H9 (cell line): ENCODE data around the gene HAND1. TPM values are rescaled to one million over a fixed set of nuclear protein-coding genes. Genes with fewer than 3 reads are reported as not detected.

Experiments used
- DNase-seq: peaks from one replicate; pipeline ENCODE4 v3.0.0-alpha.2; 2017
- H2AFZ ChIP-seq: one replicate; pipeline ENCODE4 v1.6.1; 2013; ENCODE audit warnings: mild to moderate bottlenecking, low read length, control low read depth, moderate library complexity
- H2AK5ac ChIP-seq: 2 replicates; pipeline ENCODE4 v1.6.1; 2013; ENCODE audit warnings: low read length, control low read depth, mixed read lengths; ENCODE audit not compliant: insufficient read length
- H2BK120ac ChIP-seq: one replicate; pipeline ENCODE4 v1.6.1; 2013; ENCODE audit warnings: low read depth, mild to moderate bottlenecking, low read length, control low read depth, inconsistent platforms; ENCODE audit not compliant: poor library complexity, severe bottlenecking
- H2BK12ac ChIP-seq: 2 replicates; pipeline ENCODE4 v1.6.1; 2013; ENCODE audit warnings: low read length, control low read depth, mixed read lengths, low read depth; ENCODE audit not compliant: insufficient read length
- H2BK15ac ChIP-seq: 2 replicates; pipeline ENCODE4 v1.6.1; 2013; ENCODE audit warnings: low read depth, low read length, control low read depth
- H2BK20ac ChIP-seq: one replicate; pipeline ENCODE4 v1.6.1; 2013; ENCODE audit warnings: low read depth, mild to moderate bottlenecking, low read length, control low read depth, inconsistent platforms; ENCODE audit not compliant: poor library complexity, severe bottlenecking
- H2BK5ac ChIP-seq: 2 replicates; pipeline ENCODE4 v1.6.1; 2013; ENCODE audit warnings: low read length, control low read depth, mixed read lengths; ENCODE audit not compliant: insufficient read length
- H3K14ac ChIP-seq: 2 replicates; pipeline ENCODE4 v1.6.1; 2013; ENCODE audit warnings: low read length, control low read depth; ENCODE audit not compliant: insufficient read depth
- H3K18ac ChIP-seq: 2 replicates; pipeline ENCODE4 v1.6.1; 2013; ENCODE audit warnings: low read depth, mild to moderate bottlenecking, mixed read lengths, low read length, control low read depth; ENCODE audit not compliant: insufficient read length
- H3K23ac ChIP-seq: 2 replicates; pipeline ENCODE4 v1.6.1; 2013; ENCODE audit warnings: low read length, control low read depth, mixed read lengths, low read depth; ENCODE audit not compliant: insufficient read length
- H3K23me2 ChIP-seq: 2 replicates; pipeline ENCODE4 v1.6.1; 2013; ENCODE audit warnings: low read depth, mild to moderate bottlenecking, mixed read lengths, low read length, control low read depth; ENCODE audit not compliant: insufficient read length, poor library complexity, severe bottlenecking
- H3K27ac ChIP-seq: 2 replicates; pipeline ENCODE4 v1.5.1; 2013; ENCODE audit warnings: low read length, control low read depth, mixed read lengths, low read depth; ENCODE audit not compliant: insufficient read length
- H3K27me3 ChIP-seq: 2 replicates; pipeline ENCODE4 v1.6.1; 2013; ENCODE audit warnings: low read length, control low read depth, inconsistent platforms; ENCODE audit not compliant: insufficient read depth
- H3K4ac ChIP-seq: 2 replicates; pipeline ENCODE4 v1.6.1; 2013; ENCODE audit warnings: low read depth, mild to moderate bottlenecking, control low read depth, inconsistent platforms, low read length, moderate library complexity
- H3K4me1 ChIP-seq: 2 replicates; pipeline ENCODE4 v1.6.1; 2013; ENCODE audit warnings: low read length, control low read depth, inconsistent platforms; ENCODE audit not compliant: insufficient read depth
- H3K4me2 ChIP-seq: 2 replicates; pipeline ENCODE4 v1.6.1; 2013; ENCODE audit warnings: low read length, control low read depth, mixed read lengths; ENCODE audit not compliant: insufficient read length, insufficient read depth
- H3K56ac ChIP-seq: 2 replicates; pipeline ENCODE4 v1.6.1; 2013; ENCODE audit warnings: low read depth, mild to moderate bottlenecking, mixed read lengths, low read length, control low read depth; ENCODE audit not compliant: insufficient read length
- H3K79me1 ChIP-seq: 2 replicates; pipeline ENCODE4 v1.6.1; 2013; ENCODE audit warnings: low read depth, mild to moderate bottlenecking, moderate library complexity, low read length, control low read depth, inconsistent platforms; ENCODE audit not compliant: insufficient read depth, poor library complexity, severe bottlenecking
- H3K79me2 ChIP-seq: 2 replicates; pipeline ENCODE4 v1.6.1; 2013; ENCODE audit warnings: low read length, control low read depth, inconsistent platforms; ENCODE audit not compliant: insufficient read depth
- H3K9ac ChIP-seq: 2 replicates; pipeline ENCODE4 v1.6.1; 2013; ENCODE audit warnings: low read length, control low read depth, mixed read lengths; ENCODE audit not compliant: insufficient read length; ENCODE audit errors: extremely low read depth
- H3K9me3 ChIP-seq: one replicate; pipeline ENCODE4 v1.6.1; 2013; ENCODE audit warnings: low read depth, low read length, inconsistent platforms; ENCODE audit not compliant: control insufficient read depth
- H3T11ph ChIP-seq: one replicate; pipeline ENCODE4 v1.6.1; 2013; ENCODE audit warnings: mild to moderate bottlenecking, low read length, control low read depth, inconsistent platforms
- H4K20me1 ChIP-seq: one replicate; pipeline ENCODE4 v1.6.1; 2013; ENCODE audit not compliant: control insufficient read depth, insufficient read length, insufficient read depth
- H4K5ac ChIP-seq: 2 replicates; pipeline ENCODE4 v1.6.1; 2013; ENCODE audit warnings: low read depth, mild to moderate bottlenecking, mixed read lengths, low read length, control low read depth; ENCODE audit not compliant: insufficient read length
- H4K8ac ChIP-seq: replicated peaks from 2 replicates; pipeline ENCODE4 v1.6.1; 2013; ENCODE audit warnings: low read length, control low read depth, mixed read lengths, low read depth; ENCODE audit not compliant: insufficient read length
- H4K91ac ChIP-seq: 2 replicates; pipeline ENCODE4 v1.6.1; 2013; ENCODE audit warnings: low read depth, mild to moderate bottlenecking, moderate library complexity, mixed read lengths, low read length, control low read depth; ENCODE audit not compliant: insufficient read length
- H3K27ac Mint-ChIP-seq, 3 experiments: 2 replicates in 2 of 3; 3 replicates in 1 of 3; pipeline ENCODE4 v1.8.0; 2020 to 2021; ENCODE audit warnings: mixed read lengths in 3 of 3, mild to moderate bottlenecking in 1 of 3, moderate library complexity in 1 of 3
- H3K27me3 Mint-ChIP-seq: 2 replicates; pipeline ENCODE4 v1.8.0; 2021; ENCODE audit warnings: low read depth, mild to moderate bottlenecking, moderate library complexity, mixed read lengths
- H3K36me3 Mint-ChIP-seq, 3 experiments: 2 replicates in 2 of 3; 3 replicates in 1 of 3; pipeline ENCODE4 v1.8.0; 2020 to 2021; ENCODE audit warnings: low read depth in 3 of 3, mixed read lengths in 3 of 3; ENCODE audit not compliant: insufficient read depth in 1 of 3
- H3K4me1 Mint-ChIP-seq, 2 experiments: 2 replicates each; pipeline ENCODE4 v1.8.0; 2020; ENCODE audit warnings: mixed read lengths in 2 of 2
- H3K4me3 Mint-ChIP-seq, 2 experiments: 2 replicates in 1 of 2; 3 replicates in 1 of 2; pipeline ENCODE4 v1.8.0; 2020 to 2021; ENCODE audit warnings: mild to moderate bottlenecking in 2 of 2, mixed read lengths in 2 of 2, moderate library complexity in 1 of 2
- H3K9me3 Mint-ChIP-seq, 2 experiments: 2 replicates in 1 of 2; 3 replicates in 1 of 2; pipeline ENCODE4 v1.8.0; 2020; ENCODE audit warnings: mild to moderate bottlenecking in 2 of 2, mixed read lengths in 2 of 2, moderate library complexity in 1 of 2
- CTCF ChIP-seq: fragments of 200-600 bp; sonication (generic); conservative IDR thresholded peaks from 3 replicates; pipeline ENCODE4 v1.8.0; 2021; ENCODE audit warnings: antibody characterized with exemption, mild to moderate bottlenecking
- WGBS: extraction: QIAGEN DNeasy Blood & Tissue Kit; methylation state at CpG from one replicate; pipeline ENCODE4 v1.1.7; 2013; ENCODE audit warnings: missing lambda C conversion rate, low lambda C conversion rate, mixed read lengths; ENCODE audit not compliant: insufficient read length; ENCODE audit errors: extremely low coverage; 5-methylcytosine and 5-hydroxymethylcytosine counted together
- total RNA-seq: library from RNA; stranded (reverse); gene quantifications from 2 replicates; pipeline ENCODE4 v1.2.1, GENCODE V29; 2021

The HAND1 gene
- total RNA-seq, 1 experiment from 2014 or later, result not detected

DNA sequence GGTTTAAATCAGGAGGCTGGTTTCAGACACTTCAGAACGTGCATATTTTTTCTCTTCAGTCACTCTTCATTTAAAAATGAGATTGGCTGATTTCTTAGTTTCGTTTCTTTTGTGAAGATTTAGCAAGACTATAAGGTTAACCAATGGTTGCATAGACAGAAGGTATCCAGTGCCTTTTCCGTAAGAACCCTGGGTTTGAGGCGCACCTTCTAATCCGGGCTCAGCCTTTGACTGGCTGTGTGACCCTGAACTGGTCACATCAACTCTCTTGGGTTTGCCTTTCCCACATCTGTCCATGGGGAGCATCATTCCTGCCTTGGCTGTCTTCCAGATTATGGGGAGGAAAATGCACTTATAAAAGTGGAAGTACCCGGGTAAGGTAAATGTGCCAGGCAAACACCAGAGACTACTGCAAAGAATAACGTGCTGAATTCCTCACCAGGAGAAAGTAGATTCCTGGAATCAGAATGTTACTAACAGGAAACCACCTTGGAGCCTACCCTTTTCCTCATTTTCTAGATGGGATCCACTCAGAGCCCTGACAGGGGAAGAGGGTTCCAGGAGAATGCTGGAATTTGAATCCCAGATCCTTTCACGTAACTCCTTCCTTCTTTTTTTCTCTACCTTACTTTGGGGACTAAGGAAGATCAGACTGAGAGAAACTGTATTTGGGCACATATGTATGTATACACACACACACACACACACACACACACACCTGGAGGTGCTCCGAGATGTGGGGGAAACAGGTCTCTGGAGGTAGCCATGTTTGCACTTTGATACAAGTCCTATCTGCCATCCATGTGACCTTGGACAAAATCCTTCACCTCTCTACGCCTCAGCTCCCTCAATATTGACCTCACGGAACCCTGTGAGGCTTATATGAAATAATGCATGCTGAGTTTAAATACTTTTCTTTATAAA, 6.8 kb downstream of the HAND1 start:
- H2AFZ ChIP-seq, result no peak overlapping the region
- H3K9me3 ChIP-seq, result no peaks in the 10 kb centered on the region
- no peak overlapping the region for H3K27ac ChIP-seq

More for the DNA sequence above, 6.8 kb downstream of the HAND1 start:
- no peak overlapping the region for H3K4me2 ChIP-seq
- H2BK120ac ChIP-seq, result no peak overlapping the region
- Mint-ChIP-seq H3K4me1 (peaks cover 28 to 45% of the 10 kb centered on the region in 2 experiments), H3K27me3 (peaks cover 99% of the 10 kb centered on the region), H3K27ac (no peak overlapping the region), H3K4me3 (peak overlapping the region in 1 of 2 experiments; percentile 8; a peak in 1 of 5 replicates), H3K9me3 (no peaks in the 10 kb centered on the region; a peak in 1 of 5 replicates), H3K36me3 (no peaks in the 10 kb centered on the region; a peak in 1 of 7 replicates)
- H4K5ac ChIP-seq, result no peak overlapping the region
- no peak overlapping the region for H4K8ac ChIP-seq
- no peaks in the 10 kb centered on the region for H3K4me1 ChIP-seq
- WGBS, result no CpG with 5 or more reads among the region's 11 CpGs
- H3T11ph ChIP-seq, result no peak overlapping the region
- H3K18ac ChIP-seq, result no peak overlapping the region
- H3K23ac ChIP-seq, result no peak overlapping the region
- no peak overlapping the region for H2BK5ac ChIP-seq
- H3K23me2 ChIP-seq, result peaks cover 16% of the 10 kb centered on the region
- H3K9ac ChIP-seq, result no peak overlapping the region
- no peak overlapping the region for H2BK12ac ChIP-seq
- peaks cover 67% of the 10 kb centered on the region for H3K27me3 ChIP-seq
- no peak overlapping the region for H4K91ac ChIP-seq
- H3K79me2 ChIP-seq, result no peaks in the 10 kb centered on the region
- H2AK5ac ChIP-seq, result no peak overlapping the region
- DNase-seq, result no peak
- H4K20me1 ChIP-seq, result no peaks in the 10 kb centered on the region
- no peaks in the 10 kb centered on the region for H3K79me1 ChIP-seq
- H2BK15ac ChIP-seq, result no peak overlapping the region
- H3K4ac ChIP-seq, result no peak overlapping the region
- no peak overlapping the region for H2BK20ac ChIP-seq
- TF ChIP-seq CTCF, result no peak
- no peak overlapping the region for H3K14ac ChIP-seq
- H3K56ac ChIP-seq, result no peak overlapping the region
